Lower lobe of right lung (tissue), 2 donors: ENCODE data around the gene AEN. TPM values are rescaled to one million over a fixed set of nuclear protein-coding genes. Genes with fewer than 3 reads are reported as not detected.

Source experiments
- ATAC-seq, 2 donors: fragments of 200-7000 bp; cut with Tn5 transposase; one replicate each; pipeline ENCODE4 v1.9.1; 2020 to 2022; ENCODE audit warnings: mild to moderate bottlenecking in 2 of 2, moderate library complexity in 2 of 2
- DNase-seq: peaks from one replicate; pipeline ENCODE4 v3.0.0-alpha.2; 2020
- H3K27ac ChIP-seq: fragments of 200-600 bp; one replicate; pipeline ENCODE4 v1.8.0; 2022
- H3K27me3 ChIP-seq: fragments of 200-600 bp; one replicate; pipeline ENCODE4 v1.8.0; 2022; ENCODE audit warnings: low read depth
- H3K36me3 ChIP-seq: fragments of 200-600 bp; one replicate; pipeline ENCODE4 v1.8.0; 2022; ENCODE audit warnings: mild to moderate bottlenecking
- H3K4me1 ChIP-seq: fragments of 200-600 bp; one replicate; pipeline ENCODE4 v1.8.0; 2022
- H3K4me3 ChIP-seq: fragments of 200-600 bp; one replicate; pipeline ENCODE4 v1.8.0; 2022; ENCODE audit warnings: mild to moderate bottlenecking
- H3K9me3 ChIP-seq: fragments of 200-600 bp; one replicate; pipeline ENCODE4 v1.8.0; 2022
- intact Hi-C: fragments of 100-400 bp; cut with DNase I; formaldehyde crosslinking; loops from one replicate; pipeline ENCODE4 v1.11.0; 2022
- microRNA-seq: library from miRNA; unstranded; fragments of <30 nt; microRNA quantifications from one replicate; pipeline ENCODE4 v1.2.0, GENCODE V29; 2020; ENCODE audit warnings: borderline number of aligned reads
- total RNA-seq: library from RNA; stranded (reverse); fragmentation: NEBNext Ultra II Directional; extraction: Animal tissue kit (Norgen Biotek cat#: 25700); gene quantifications from one replicate; pipeline ENCODE4 v1.2.1, GENCODE V29; 2021
- TF ChIP-seq, protein P1 (sequence below): fragments of 200-600 bp; IDR thresholded peaks from one replicate; pipeline ENCODE4 v1.8.0; 2022; ENCODE audit warnings: antibody characterized with exemption, mild to moderate bottlenecking
- donor health status: DM: no; HTN: yes; CAD: no; lungs with severe emphysema.

The AEN gene
- total RNA-seq, 1 donor from 2014 or later: 23.8 TPM

DNA sequence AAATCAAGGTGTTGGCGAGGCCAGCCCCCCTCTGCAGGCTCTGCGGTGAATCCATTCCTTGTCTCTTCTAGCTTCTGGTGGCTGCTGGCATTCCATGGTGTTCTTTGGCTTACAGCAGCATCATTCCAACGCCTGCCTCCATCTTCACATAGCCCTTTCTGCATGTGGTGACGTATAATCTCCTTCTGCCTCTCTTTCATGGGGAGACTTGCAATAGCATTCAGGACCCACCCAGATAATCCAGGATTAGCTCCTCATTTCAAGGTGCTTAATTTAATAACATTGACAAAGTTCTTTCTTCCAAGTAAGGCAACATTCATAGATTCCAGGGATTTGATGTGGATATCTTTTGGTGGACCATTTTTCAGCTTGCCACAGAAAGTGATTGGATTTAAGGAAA, 53.5 kb downstream of the AEN start:
- ATAC-seq: no peak

DNA sequence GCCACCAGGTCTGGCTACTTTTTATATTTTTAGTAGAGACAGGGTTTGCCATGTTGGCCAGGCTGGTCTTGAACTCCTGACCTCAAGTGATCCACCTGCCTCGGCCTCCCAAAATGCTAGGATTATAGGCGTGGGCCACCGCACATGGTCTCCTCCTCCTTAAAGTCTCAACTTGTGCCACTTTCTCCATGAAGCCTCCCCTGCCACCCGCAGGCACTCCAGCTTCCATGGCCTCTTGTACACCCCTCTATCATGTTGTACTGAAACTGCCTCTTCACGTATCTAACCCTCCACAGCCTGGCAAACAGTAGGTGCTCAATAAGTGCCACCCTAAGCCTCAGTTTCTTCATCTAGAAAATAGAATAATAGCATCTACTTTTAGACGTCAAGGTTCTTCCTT, 57.6 kb downstream of the AEN start:
- no peak for DNase-seq
- no peaks in the 10 kb centered on the region for H3K36me3 ChIP-seq
- no peaks in the 10 kb centered on the region for H3K9me3 ChIP-seq
- H3K4me3 ChIP-seq: no peak overlapping the region
- no peaks in the 10 kb centered on the region for H3K27me3 ChIP-seq
- no peaks in the 10 kb centered on the region for H3K4me1 ChIP-seq
- TF ChIP-seq, protein P1, sequence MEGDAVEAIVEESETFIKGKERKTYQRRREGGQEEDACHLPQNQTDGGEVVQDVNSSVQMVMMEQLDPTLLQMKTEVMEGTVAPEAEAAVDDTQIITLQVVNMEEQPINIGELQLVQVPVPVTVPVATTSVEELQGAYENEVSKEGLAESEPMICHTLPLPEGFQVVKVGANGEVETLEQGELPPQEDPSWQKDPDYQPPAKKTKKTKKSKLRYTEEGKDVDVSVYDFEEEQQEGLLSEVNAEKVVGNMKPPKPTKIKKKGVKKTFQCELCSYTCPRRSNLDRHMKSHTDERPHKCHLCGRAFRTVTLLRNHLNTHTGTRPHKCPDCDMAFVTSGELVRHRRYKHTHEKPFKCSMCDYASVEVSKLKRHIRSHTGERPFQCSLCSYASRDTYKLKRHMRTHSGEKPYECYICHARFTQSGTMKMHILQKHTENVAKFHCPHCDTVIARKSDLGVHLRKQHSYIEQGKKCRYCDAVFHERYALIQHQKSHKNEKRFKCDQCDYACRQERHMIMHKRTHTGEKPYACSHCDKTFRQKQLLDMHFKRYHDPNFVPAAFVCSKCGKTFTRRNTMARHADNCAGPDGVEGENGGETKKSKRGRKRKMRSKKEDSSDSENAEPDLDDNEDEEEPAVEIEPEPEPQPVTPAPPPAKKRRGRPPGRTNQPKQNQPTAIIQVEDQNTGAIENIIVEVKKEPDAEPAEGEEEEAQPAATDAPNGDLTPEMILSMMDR: no peak
- intact Hi-C loops: no loop called here
- H3K27ac ChIP-seq: no peak overlapping the region
- ATAC-seq: no peak

More for the DNA sequence above, 53.5 kb downstream of the AEN start:
- H3K4me3 ChIP-seq: no peak overlapping the region
- H3K9me3 ChIP-seq: no peaks in the 10 kb centered on the region
- intact Hi-C loops: no loop called here
- peaks cover 6% of the 10 kb centered on the region for H3K27me3 ChIP-seq
- no peaks in the 10 kb centered on the region for H3K4me1 ChIP-seq
- H3K27ac ChIP-seq: no peak overlapping the region
- TF ChIP-seq, protein P1: no peak
- no peak for DNase-seq
- no peaks in the 10 kb centered on the region for H3K36me3 ChIP-seq

DNA sequence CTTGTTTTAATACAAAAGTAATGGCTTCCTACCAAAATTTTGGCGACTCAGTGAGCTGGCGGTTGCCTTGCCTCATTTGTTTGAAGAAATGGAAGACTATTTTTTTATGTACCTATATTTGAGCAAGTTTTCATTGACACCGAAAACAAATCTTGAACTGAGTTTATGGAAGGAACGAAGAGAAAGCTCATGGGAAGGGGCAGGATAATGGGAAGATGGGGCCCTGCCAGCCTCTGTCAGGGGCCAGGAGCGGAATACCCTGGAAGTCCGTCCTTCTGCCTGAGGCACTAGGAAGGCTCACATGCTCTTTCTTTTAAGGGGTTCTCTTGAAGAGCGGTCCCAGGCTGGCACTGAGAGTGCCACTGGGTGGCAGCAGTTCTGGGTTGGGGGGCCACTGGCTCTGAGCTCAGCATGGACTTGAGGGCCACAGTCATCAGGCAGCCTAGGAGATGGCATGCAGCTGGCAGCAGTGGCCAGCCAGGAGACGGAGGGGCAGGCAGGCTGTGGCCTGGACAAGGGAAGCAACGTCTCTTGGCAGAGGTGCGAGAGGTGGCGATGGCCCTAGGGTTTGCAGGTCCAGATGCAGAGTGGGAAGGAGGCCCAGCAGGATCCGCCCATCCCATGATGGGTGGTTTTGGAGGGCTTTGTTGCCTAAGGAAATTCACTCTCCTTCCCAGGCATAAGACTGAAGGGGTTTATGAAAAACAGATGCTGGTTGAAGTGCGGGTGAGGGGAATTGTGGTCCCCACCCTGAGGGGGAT, 59.3 kb downstream of the AEN start:
- Histone ChIP-seq H3K9me3 (no peaks in the 10 kb centered on the region), H3K27me3 (no peaks in the 10 kb centered on the region), H3K36me3 (no peaks in the 10 kb centered on the region), H3K27ac (no peak overlapping the region), H3K4me1 (no peaks in the 10 kb centered on the region), H3K4me3 (no peak overlapping the region)
- no peak for ATAC-seq
- no peak for DNase-seq
- intact Hi-C loops: no loop called here
- TF ChIP-seq, protein P1: no peak

DNA sequence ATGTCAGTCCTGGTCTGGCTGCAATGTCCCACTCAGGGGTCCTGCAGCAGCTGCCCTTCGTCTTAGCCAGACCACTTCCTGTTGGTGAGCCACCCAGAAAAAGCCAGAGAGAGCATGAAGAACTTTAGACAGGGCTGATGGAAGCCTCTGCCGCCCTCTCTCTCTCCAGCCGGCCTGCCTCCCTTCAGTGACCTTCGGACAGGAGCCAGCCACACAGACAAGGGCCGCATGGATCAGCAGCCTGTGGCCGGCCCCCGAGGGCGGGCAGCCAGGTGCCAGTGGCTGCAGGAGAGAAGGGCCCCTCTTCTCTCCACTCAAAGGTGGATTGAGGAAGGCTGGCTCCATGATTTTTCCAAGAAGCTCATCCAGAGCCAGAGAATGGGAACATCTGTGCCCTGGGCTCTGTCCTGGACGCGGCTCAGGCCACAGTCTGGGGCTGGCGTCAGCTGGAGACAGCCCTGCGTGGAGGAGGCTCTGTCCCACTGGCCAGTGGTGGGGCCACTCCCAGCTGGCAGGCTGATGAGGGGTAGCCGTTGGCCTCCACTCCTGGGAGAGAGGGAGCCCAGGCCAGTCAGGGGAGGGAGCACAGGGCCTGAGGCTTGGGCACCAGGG, 60.6 kb downstream of the AEN start:
- Histone ChIP-seq H3K36me3 (no peaks in the 10 kb centered on the region), H3K4me3 (no peak overlapping the region), H3K27ac (no peak overlapping the region), H3K4me1 (no peaks in the 10 kb centered on the region), H3K9me3 (no peaks in the 10 kb centered on the region), H3K27me3 (no peaks in the 10 kb centered on the region)
- TF ChIP-seq, protein P1: no peak
- ATAC-seq: peak in 1 of 2 donors; percentile 40
- intact Hi-C loops: no loop called here
- DNase-seq: no peak

Small RNA genes within 50 kb of the gene (microRNA-seq; reads per million reads assigned to microRNA genes)
- gene MIR1179: not detected
- gene MIR3529: not detected
- not detected for gene MIR7-2

Other genes with a start within 250 kb of the AEN start
- gene MRPL46, start 154.0 kb upstream of the AEN start, total RNA-seq: 15.3 TPM
- gene MRPS11, start 153.6 kb upstream of the AEN start, total RNA-seq: 32.7 TPM
- gene DET1, start 74.7 kb upstream of the AEN start, total RNA-seq: 5.0 TPM
- 32.0 TPM for gene ISG20, start 17.7 kb downstream of the AEN start, total RNA-seq
- gene ACAN, start 182.1 kb downstream of the AEN start, total RNA-seq: 0.12 TPM